NCI-H446 (cell line): ENCODE measurements around the gene CSNK2A1.
A peak's percentile ranks its signal among the peaks of the same experiment; 100 is the strongest.
"Not testable (repeated sequence)": the region's sequence is repeated elsewhere in the genome, so short reads cannot be mapped to it uniquely, and the experiment has no call there.

Experiments used
- DNase-seq, 2 experiments: peaks; one replicate each; lab custom pipeline; 2025; lab: John Stamatoyannopoulos, UW

CSNK2A1 gene

DNA sequence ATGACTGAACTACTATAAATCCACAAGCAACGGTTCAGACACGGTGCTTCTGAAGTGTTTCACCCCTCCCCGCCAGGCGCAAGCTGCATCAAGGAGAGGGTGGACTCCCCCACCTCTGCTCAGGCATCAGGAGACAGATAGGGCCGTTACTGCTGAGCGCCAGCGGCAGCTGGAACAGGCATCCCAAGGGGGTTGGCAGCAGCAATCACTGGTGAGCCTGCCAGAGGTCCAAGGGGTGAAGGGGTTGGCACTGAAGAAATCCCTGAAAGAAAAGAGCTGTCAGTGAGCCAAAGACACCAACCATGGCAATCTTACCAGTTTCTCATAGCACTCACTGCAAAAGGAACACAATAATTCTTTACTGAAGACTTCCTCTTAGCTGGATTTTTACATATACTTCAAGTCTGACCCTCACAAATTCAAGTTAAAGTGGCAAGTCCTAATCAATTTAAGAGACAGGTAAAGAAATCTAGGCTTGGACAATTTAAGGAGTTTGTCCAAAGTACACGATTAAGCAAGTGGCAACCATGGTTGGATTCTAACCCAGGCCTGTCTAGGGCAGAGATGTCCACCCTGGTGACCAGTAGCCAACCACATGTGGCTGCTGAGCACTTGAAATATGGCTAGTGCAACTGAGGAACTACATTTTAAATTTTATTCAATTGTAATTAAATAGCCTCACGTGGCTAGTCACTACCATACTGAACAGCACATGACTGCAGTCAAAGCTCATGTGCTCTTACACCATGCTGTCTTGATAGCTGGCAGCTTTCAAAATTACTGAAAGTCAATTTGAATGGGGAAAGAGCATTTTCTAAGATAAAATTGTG, 59.6 kb downstream of the CSNK2A1 start:
- no peak for DNase-seq

DNA sequence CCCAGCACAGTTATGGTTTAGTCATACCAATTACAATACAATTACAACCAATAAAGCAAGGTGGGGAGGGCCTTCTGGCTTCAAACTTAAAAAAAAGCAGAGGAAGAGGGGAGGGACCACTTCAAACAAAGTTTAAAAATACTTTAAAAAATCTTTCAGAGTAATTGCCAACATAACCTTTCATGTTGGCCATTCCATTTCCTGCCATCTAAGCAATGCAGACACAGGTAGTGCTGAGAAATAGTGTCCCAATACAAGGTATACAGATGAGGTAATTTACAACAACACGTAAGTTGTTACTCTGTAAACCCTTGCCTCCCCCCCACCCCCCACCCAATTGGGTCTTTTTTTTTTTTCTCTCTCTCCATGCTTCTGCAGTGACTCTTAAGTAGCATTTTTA, 62.4 kb downstream of the CSNK2A1 start:
- DNase-seq, result no peak

DNA sequence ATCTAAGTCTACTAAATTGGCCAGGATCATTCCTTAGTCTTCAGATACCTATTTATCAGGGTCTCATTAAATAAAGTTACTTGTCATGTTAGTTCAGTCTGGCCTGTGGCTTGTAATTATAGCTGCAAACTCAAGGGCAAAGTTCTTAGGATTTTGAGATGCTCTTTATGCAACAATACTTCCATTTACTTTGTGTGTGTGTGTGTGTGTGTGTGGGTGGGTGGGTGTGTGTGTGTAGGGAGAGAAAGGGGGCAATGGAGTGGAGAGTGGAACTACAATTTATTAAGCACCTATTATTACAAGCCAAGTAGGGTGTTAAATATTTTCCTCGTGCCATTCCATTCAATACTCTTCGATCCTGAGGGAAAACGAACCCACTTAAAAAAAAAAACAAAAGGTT, 63.5 kb downstream of the CSNK2A1 start:
- no peak for DNase-seq

DNA sequence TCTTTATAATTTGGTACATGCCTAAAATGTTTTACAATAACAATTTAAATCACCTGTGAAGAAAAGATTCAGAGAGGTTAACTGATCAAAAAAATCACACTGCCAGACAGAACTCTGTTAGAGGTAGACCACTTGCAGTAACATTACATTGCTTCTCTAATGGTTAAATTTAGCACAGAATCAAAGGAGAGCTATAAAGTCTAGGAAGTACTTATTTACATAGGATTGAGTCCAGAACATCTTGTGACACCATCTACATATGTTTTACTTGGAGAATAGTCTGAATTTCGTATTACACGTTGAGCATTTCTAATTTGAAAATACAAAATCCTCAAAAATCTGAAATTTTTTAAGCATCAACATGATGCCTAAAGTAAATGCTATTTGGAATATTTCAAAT, 64.1 kb downstream of the CSNK2A1 start:
- no peak for DNase-seq

DNA sequence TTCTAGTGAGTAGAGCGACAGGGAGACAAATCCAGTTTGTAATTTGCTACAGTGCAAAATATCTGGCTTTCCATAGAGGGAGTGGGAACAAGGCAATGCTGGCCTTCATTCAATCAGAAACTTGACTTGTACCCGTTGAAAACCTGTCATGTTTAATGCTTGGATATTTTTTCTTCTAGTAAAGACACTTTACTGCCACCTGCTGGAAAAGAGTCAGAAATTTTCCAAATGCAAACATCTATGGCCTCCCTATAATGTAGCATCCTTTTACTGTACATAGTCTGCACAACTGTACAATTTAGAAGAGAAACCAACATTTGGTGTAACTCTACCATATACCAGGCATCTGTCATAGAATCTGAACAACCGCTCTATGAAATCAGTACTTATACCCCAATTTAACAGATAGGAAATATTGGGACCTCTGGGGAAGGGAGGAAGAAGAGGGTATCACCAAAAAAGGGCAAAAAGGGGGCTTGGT, 64.6 kb downstream of the CSNK2A1 start:
- DNase-seq, result peak in 1 of 2 experiments; percentile 76

DNA sequence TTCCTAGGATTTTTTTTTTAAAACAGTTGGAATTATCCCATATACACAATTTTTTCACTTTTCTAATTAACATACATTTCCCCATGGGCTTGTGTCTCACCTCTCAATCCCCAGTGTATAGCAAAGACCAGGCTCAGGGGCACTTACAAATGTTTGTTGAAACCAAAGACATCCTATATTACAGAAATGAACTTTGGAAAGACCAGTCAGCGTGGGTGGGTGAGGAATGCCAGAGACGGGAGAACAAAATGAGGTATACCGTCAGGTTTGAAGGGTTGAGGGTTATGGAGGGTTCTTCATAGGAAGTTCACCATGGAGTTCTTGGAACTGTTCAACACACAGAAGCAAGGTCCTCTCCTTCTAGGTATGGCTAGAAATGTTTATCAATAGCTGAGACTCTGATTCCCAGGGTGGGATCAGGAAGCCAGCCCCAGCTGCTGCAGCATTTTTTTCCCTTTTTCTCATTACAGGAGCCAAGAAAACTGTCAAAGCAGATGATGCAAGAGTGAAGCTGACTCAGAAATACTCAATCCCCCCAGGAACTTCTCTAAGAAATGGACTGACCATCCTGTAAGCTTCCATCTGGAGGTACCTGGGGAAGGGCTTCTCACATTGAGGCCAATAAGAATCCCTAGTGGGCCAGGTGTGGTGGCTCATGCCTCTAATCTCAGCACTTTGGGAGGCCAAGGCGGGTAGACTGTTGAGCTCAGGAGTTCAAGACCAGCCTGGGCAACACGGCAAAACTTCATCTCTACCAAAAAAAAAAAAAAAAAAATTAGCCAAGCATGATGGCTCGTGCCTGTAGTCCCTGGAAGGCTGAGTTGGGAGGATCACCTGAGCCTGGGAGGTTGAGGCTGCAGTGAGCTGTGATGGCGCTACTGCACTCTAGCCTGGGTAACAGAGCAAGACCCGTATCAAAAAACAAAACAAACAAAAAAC, 65.3 kb downstream of the CSNK2A1 start:
- no peak for DNase-seq

DNA sequence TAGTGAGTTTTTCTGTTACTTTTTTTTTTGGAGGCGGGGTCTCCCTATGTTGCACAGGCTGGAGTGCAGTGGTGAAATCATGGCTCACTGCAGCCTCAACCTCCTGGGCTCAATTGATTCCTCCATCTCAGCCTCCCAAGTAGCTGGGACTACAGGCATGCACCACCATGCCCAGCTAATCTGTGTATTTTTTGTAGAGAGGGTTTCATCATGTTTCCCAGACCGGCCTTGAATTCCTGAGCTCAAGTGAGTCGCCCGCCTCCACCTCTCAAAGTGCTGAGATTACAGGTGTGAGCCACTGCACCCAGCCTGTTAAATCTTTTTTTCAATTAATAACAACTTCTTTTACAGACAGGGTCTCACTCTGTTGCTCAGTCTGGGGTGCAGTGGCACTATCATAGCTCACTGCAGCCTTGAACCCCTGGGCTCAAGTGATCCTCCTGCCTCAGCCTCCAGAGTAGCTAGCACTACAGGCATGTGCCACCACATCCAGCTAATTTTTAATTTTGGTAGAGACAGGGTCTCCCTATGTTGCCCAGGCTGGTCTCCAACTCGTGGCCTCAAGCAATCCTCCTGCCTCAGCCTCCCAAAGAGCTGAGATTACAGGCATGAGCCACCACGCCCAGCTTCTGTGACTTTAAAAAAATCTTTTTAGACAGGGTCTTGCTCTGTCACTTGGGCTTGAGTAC, 66.9 kb downstream of the CSNK2A1 start:
- DNase-seq, result not testable (repeated sequence)

DNA sequence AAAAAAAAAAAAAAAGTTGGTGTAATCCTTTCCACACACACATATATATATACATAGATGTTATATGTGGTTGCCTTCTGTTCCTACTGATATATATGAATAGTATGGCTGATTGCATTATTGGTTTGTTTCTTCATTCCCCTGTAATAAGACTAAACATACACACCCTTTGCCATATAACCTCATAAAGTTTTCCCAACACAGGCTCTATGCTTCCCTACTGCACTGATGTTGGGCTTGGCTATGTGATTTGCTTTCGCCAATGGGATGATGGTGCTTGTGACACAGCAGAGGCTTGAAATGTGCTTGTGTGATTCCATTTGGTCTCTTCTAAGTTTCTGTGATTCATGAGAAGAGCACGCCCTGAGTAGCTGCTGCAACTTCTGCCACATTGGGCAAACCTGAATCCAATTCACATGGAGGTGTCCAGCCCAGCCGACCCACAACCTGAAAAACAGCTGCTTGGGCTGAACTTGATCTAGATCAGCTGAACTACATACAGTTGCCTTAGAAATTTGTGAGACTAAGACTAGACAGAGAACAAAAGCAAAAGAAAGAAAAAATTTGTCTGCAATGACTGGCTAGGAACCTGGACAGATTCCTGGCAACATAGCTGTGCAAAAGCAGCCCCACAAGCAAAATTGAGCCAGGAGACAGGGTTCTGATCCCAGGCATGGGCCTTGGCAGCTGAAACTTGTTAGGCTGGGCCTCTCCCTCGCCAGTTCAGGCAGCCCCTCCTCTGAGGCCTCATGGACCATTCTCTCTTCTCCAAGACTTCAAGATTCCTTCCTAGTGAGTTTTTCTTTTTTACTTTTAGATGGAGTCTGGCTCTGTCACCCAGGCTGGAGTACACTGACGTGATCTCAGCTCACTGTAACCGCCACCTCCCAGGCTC, 67.9 kb downstream of the CSNK2A1 start:
- no peak for DNase-seq

DNA sequence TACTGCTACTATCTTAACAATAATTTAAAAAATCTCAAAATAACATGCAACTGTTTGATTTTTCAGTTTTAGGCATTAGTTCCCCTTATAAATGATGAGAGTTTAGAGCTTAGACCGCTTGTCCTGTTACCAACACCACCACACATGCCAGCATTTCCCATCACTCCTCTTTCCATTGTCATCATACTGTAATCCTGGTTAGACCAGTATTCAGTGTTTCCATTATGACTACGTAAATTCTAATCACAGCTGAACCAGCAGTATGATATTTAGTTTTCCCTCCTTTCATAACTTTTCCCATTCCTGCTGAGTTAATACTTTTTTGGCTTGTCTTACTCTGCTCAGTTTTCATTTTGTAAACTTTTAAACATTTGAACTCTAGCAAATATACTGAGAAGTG, 69.0 kb downstream of the CSNK2A1 start:
- no peak for DNase-seq

DNA sequence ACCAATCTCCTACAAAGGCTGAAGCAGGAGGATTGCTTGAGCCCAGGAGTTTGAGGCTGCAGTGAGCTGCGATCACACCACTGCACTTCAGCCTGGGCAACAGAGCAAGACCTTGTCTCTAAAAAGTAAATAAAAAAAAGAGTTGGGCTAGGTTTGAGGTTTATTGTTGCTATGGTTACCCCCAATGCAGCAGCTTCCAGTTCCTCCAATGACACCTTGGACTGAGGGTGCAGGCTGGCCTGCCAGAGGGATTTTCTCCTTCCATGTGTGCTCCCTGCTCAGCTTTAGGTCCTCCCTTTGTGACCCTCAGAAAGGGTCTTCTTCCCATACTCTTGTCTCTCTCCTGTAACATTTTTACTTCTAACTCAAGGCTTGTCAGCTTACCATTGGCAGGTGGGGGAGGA, 70.7 kb downstream of the CSNK2A1 start:
- DNase-seq, result no peak

DNA sequence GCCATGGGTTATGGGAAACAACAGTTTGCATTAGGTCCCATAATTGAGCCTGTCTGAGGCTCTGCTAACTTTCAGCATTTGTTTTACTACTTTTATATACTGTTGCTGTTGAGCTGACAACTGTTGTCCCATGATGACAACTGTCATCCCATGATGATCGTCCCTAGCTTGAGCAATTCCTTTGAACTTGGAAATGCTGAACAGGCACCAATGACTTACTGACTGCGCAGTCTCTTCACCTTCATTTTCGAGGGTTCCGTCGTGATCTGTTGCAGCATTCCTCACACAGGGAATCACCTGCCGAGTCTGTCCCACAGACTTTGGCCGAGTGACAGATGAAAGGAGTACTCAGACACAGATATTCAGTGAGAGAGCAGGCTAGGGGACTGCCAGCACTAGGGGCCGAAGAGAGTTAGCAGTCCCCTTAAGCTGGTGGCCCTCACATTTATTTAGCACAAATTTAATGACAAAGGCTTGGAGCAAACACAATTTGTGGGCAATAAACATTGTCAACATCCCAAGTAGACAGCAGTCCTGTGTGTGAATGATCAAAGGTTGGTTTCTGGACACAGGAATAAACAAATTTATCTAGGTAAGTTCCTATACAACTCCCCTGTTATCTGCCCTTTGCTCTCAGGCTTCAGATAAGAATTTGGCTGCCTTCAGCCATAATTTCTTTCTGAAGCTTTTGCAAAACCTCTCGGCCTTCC, 71.3 kb downstream of the CSNK2A1 start:
- no peak for DNase-seq

DNA sequence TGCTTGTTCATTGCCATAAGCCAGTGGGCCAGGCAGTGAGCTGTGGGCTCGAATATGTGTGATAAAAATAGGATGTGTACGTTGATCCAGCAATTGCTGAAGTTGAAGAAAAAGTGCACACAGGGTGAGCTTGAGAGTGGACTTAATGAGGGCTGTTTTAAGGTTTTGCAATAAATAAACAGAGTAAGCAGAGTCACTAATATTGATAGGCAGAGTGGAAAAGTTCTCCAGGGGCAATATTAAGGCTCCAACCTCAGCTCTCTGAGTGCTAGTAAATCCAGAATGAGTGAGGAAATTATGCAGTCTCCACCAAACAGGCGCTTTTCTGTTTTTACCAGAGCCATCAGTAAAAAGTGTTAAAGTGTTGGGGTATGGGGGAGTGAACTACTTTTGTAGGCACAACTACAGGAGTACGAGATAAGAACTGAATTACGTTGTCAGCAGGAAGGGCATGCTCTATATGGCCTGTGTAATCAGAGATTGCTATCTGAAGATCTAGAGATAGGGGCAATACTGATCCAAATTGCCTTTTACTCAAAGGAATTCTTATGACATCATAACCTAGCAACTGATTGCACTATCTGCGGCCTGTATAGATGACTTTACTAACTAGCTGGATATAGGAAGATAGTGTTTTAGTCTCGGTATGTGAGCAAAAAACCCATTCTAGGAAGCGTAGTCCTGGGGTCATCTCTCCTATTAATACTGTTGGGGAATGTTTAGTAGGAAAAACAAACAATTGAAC, 73.7 kb downstream of the CSNK2A1 start:
- no peak for DNase-seq

DNA sequence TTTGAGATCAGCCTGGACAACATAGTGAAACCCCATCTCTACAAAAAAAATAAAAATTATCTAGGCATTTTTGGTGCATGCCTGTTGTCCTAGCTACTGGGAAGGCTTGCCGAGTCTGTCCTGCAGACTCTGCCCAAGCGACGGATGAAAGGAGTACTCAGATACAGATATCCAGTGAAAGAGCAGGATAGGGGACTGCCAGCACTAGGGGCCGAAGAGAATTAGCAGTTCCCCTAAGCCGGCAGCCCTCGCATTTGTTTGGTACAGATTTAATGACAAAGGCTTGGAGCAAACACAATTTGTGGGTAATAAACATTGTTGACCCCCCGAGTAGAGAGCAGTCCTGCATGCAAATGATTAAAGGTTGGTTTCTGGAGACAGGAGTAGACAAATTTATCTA, 75.8 kb downstream of the CSNK2A1 start:
- DNase-seq, result no peak

DNA sequence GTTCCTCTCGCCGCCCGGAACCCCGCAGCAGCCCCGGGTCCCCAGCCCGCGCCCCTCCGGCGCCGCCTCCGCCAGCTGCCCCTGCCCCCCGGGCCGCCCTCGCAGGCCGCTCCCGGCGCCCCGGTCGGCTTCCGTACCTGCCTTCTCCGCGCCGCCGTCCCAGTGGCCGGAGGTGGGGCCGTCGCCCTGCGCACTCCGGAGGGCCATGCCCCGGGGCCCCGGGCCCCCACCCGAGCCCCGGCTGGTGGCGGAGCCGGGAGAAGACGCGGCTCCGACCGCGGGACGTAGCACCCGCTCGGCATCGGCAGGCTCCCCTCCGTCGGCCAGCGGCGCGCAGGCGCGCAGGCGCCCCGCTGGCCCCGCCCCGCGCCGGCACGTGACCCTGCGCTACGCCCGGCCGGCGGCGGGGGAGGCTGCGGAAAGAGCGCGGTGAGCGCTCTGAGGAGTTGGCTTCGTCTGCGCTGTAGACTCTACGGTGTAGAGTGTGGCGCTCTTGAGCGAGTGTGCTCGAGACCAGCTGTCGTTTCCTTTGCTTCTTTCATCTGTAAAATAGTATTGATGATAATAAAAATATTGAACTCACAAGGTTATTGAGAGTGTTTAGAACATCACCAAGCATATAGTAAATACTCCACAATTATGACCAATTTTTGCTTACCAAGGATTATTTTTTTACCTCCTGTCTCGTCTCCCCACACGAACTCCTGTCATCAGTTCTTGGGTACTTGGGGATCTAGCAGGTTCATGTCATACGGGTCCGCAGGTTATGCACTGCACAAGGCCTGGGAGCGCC, 81.2 kb downstream of the CSNK2A1 start, which contains the start of gene TBC1D20:
Gene TBC1D20 (minus strand): TSS at position 335 of the 793 bp plus-strand sequence. CDS start 128 bp downstream, at position 207.
- peak; percentile 50 to 95 for DNase-seq

DNA sequence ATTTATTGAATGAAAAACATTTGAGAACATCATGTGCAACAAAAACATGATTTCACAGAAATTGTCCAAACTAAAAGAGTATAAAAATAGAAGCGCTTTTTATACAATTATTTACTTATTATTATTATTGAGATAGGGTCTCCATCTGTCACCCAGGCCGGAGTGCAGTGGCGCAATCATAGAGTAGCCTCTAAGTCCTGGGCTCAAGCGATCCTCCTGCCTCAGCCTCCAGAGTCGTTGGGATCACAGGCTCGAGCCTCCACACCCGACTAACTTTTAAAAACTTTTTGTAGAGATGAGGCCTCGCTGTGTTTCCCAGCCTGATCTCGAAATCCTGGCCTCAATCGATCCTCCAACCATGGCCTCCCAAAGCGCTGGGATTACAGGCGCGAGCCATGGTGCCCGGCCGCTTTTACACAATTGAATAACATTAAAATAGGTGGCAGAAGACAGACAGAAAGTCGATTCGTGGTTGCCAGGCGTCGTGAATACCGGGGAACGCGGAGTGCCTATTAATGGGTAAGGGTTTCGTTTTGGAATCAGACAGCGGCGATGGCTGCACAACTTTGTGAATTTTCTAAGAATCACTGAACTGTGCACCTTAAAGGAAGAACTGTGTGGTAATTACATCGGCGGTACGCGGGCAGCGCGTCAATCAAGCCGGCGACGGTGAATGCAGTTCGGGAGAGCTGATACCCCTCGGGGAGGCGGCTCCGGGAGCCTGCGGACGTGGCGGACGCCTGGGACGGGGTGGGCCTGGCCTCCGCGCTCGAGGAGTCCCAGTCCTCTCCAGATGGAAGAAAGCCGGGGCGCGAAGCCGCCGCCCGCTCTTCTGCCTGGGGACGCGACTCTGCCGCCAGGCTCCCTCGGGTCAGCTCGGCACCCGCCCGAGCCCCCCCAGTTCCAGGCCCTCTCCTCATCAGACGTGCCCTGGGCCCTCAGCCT, 82.1 kb downstream of the CSNK2A1 start:
- DNase-seq, result peak; percentile 11 to 16

DNA sequence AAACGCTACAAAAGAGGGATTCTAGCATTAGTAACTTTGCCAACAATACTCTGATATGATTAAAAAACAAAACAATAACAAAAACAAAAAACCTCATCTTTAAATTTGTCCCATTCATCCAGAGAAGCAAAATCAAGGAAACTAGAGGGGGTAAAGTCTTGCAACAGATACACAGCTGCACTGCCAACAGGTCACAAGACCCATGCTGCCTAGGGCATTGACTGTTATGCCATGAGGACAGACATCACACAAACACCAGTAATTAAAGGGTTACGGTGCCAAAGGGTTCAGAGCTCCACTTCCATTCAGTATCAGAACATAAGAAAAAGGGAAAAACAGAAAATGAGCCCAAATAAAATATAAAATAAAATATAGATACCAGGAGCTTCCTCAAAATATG, 82.9 kb downstream of the CSNK2A1 start:
- DNase-seq, result no peak

DNA sequence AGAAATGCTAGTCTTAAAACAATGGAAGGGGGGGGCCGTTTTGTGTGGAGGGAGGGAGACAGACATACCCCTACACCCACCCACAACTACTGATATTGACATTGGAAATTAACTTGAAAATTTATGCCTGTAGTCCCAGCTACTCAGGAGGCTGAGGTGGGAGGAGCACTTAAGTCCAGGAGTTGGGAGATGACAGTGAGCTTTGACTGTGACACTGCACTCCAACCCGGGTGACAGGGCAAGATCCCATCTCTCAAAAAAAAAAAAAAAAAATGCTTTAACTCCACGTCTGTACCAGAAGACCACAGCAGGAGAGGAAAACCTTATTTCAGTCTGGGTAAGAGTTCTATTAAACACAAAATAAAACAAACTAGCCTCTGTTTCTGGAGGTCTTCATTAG, 83.4 kb downstream of the CSNK2A1 start:
- no peak for DNase-seq

DNA sequence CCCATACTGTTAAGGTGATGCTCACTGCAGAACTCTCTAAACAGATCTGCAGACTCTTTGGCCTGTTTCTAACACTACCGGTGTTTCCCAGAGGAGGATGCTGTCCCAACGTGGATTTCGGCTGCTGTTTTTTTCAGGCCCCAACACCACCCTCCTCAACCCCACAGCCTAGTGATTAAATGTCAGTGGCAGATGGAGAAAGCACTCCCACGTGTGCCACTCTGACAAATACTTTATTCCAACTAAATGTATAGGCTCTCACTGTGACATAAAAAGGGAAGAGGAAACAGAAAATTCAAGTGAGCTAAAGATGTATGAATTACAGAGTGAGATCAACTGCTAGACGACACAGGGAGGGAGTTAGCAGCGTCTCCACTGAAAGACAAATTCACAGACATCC, 84.8 kb downstream of the CSNK2A1 start:
- no peak for DNase-seq
